Transverse colon (tissue), 4 donors: ENCODE measurements around the gene CTF1.

ENCODE experiments used
- CTCF ChIP-seq, 5 experiments: fragments of 200-600 bp in 3 of 5; fragments of 450-650 bp in 2 of 5; sonication (generic) in 3 of 5; IDR thresholded peaks; 1 replicate in 2 of 5; 2 replicates in 3 of 5; pipeline ENCODE4 v1.5.1; 2016 to 2017; ENCODE audit warnings: antibody characterized with exemption in 5 of 5, inconsistent platforms in 3 of 5, mild to moderate bottlenecking in 2 of 5, moderate library complexity in 1 of 5
- POLR2AphosphoS5 ChIP-seq, 3 donors: sonication (generic); formaldehyde crosslinking; IDR thresholded peaks; one replicate each; pipeline ENCODE4 v1.6.1; 2016; ENCODE audit warnings: antibody characterized with exemption in 3 of 3

GRCh38 chr16:30925632-30925987 lies 29.2 kb downstream of the CTF1 start:
- TF ChIP-seq POLR2AphosphoS5 (IDR thresholded peaks at IDR 0.05) = no peak
- no peak for TF ChIP-seq CTCF (IDR thresholded peaks at IDR 0.05)
